Lung microvascular endothelial cell (primary cell): Measurements from ENCODE around the gene ABCC12. TPM values are rescaled to one million over a fixed set of nuclear protein-coding genes. Genes with fewer than 3 reads are reported as not detected.
"Not testable (repeated sequence)": the region's sequence is repeated elsewhere in the genome, so short reads cannot be mapped to it uniquely, and the experiment has no call there.

Experiments used
- DNase-seq, 2 donors: peaks; one replicate each; pipeline versions ENCODE4 v3.0.0 to v3.0.0-alpha.2; 2010; ENCODE audit warnings: low read depth in 2 of 2
- total RNA-seq: library from RNA; depleted of rRNA; stranded (reverse); fragments of >200 nt; gene quantifications from 2 replicates; pipeline ENCODE4 v1.2.1, GENCODE V29; 2014

The ABCC12 gene
- not detected in 2 replicates for total RNA-seq

- no peak for DNase-seq
Observed at GRCh38 chr16:48155926-48156789, at the start of gene ABCC12. Gene ABCC12 (minus strand): TSS chr16:48155993. CDS start chr16:48146424, 9,569 bp downstream.

GRCh38 chr16:48204825-48205151, 49.0 kb upstream of the ABCC12 start:
- DNase-seq, result no peak

- DNase-seq, result no peak
Observed at GRCh38 chr16:48203974-48204824, 48.4 kb upstream of the ABCC12 start.

GRCh38 chr16:48201515-48202201, 45.9 kb upstream of the ABCC12 start:
- no peak for DNase-seq

- DNase-seq, result no peak
Observed at GRCh38 chr16:48197294-48197693, 41.5 kb upstream of the ABCC12 start.

- peak in 1 of 2 donors; percentile 32 for DNase-seq
Observed at GRCh38 chr16:48194828-48195556, 39.2 kb upstream of the ABCC12 start.

- DNase-seq, result no peak
Observed at GRCh38 chr16:48193846-48194245, 38.1 kb upstream of the ABCC12 start.

- no peak for DNase-seq
Observed at GRCh38 chr16:48188449-48189102, 32.8 kb upstream of the ABCC12 start.

GRCh38 chr16:48187779-48188178, 32.0 kb upstream of the ABCC12 start:
- no peak for DNase-seq

- DNase-seq, result no peak
Observed at GRCh38 chr16:48184681-48185080, 28.9 kb upstream of the ABCC12 start.

- no peak for DNase-seq
Observed at GRCh38 chr16:48182979-48183537, 27.3 kb upstream of the ABCC12 start.

GRCh38 chr16:48181746-48182520, 26.1 kb upstream of the ABCC12 start:
- not testable (repeated sequence) for DNase-seq

GRCh38 chr16:48180868-48181480, 25.2 kb upstream of the ABCC12 start:
- DNase-seq, result no peak

GRCh38 chr16:48176635-48177408, 21.0 kb upstream of the ABCC12 start:
- DNase-seq, result no peak

GRCh38 chr16:48173889-48174288, 18.1 kb upstream of the ABCC12 start:
- no peak for DNase-seq

GRCh38 chr16:48172682-48173081, 16.9 kb upstream of the ABCC12 start:
- DNase-seq, result no peak

- DNase-seq, result no peak
Observed at GRCh38 chr16:48169896-48170295, 14.1 kb upstream of the ABCC12 start.

GRCh38 chr16:48168075-48168474, 12.3 kb upstream of the ABCC12 start:
- DNase-seq, result no peak
